ENCODE data around the gene MS4A6E. TPM values are rescaled to one million over a fixed set of nuclear protein-coding genes. Genes with fewer than 3 reads are reported as not detected.

MS4A6E gene
- total RNA-seq, 1 experiment from 2014 or later, result not detected

GRCh38 chr11:60339356-60339755 is 12.3 kb downstream of the MS4A6E start:
- Histone ChIP-seq H3K4me3 (replicated peaks in 1 of 2; ENCODE audit: low read depth in 1 of 2, low read length in 2 of 2) (no peak overlapping the region), H3K9ac (ENCODE audit: low read length) (no peak overlapping the region), H4K20me1 (ENCODE audit: insufficient read depth) (no peaks in the 10 kb centered on the region), H3K9me2 (ENCODE audit: insufficient read depth) (no peaks in the 10 kb centered on the region), H3K79me2 (ENCODE audit: insufficient read depth, low read length) (no peaks in the 10 kb centered on the region), H3K4me2 (ENCODE audit: low read length) (no peak overlapping the region), H2AFZ (ENCODE audit: low read depth, low read length, poor library complexity, severe bottlenecking) (no peak overlapping the region), H3K36me3 (ENCODE audit: control insufficient read depth in 1 of 2, insufficient read depth in 2 of 2, low read length in 2 of 2) (no peaks in the 10 kb centered on the region), H3K4me1 (ENCODE audit: control insufficient read depth in 1 of 2, insufficient read depth in 2 of 2, low read length in 2 of 2) (no peaks in the 10 kb centered on the region), H3K9me3 (ENCODE audit: control insufficient read depth in 1 of 2, insufficient read depth in 1 of 2, low read depth in 1 of 2, low read length in 2 of 2) (no peaks in the 10 kb centered on the region), H3K27ac (ENCODE audit: low read depth, low read length) (no peak overlapping the region), H3K27me3 (ENCODE audit: insufficient read depth, low read length) (no peaks in the 10 kb centered on the region)
- CTCF ChIA-PET, result interaction anchor here (1.1 kb wide), 1 partner anchor 24 kb away, joined by 3 read pairs; no protein-coding TSS in a partner anchor
- no peak for DNase-seq (ENCODE audit: low read depth, low spot score)
- BruUV-seq (replicated peaks), result no TSS peak
- intact Hi-C loops (cut with micrococcal nuclease), result no loop called here
- RAD21 ChIA-PET (ENCODE audit: low non-redundant PET in 1 of 2, low total read pairs in 2 of 2, uncharacterized antibody in 2 of 2, unreplicated experiment in 2 of 2), result no interaction called here
- no peak for TF ChIP-seq POLR2A (IDR thresholded peaks at IDR 0.05; ENCODE audit: borderline replicate concordance, extremely low read depth, insufficient read depth, insufficient read length)
- TF ChIP-seq EZH2 (IDR thresholded peaks at IDR 0.05), result no peak
- no peak for TF ChIP-seq ELF1 (IDR thresholded peaks at IDR 0.05; ENCODE audit: borderline replicate concordance, low read depth)
- no peak for TF ChIP-seq ZFX (IDR thresholded peaks at IDR 0.05)
- POLR2A ChIA-PET, result no interaction called here
- ATAC-seq, result no peak

GRCh38 chr11:60343094-60343704 is 16.1 kb downstream of the MS4A6E start:
- CTCF ChIA-PET, result interaction anchor here (0.8 to 1.3 kb wide), 4 partner anchors 9 to 276 kb away, joined by 4 to 9 read pairs (median 5); no protein-coding TSS in a partner anchor
- no peaks in the 10 kb centered on the region for H3K36me3 ChIP-seq (ENCODE audit: control insufficient read depth in 1 of 2, insufficient read depth in 2 of 2, low read length in 2 of 2)

More at GRCh38 chr11:60343094-60343704, 16.1 kb downstream of the MS4A6E start:
- ChIA-PET RAD21 (ENCODE audit: low non-redundant PET in 1 of 2, low total read pairs in 2 of 2, uncharacterized antibody in 2 of 2, unreplicated experiment in 2 of 2) (no interaction called here), POLR2A (no interaction called here)
- Histone ChIP-seq H4K20me1 (ENCODE audit: insufficient read depth) (no peaks in the 10 kb centered on the region), H3K4me3 (replicated peaks in 1 of 2; ENCODE audit: low read depth in 1 of 2, low read length in 2 of 2) (no peak overlapping the region), H3K9me3 (ENCODE audit: control insufficient read depth in 1 of 2, insufficient read depth in 1 of 2, low read depth in 1 of 2, low read length in 2 of 2) (no peaks in the 10 kb centered on the region), H3K4me1 (ENCODE audit: control insufficient read depth in 1 of 2, insufficient read depth in 2 of 2, low read length in 2 of 2) (no peaks in the 10 kb centered on the region), H3K79me2 (ENCODE audit: insufficient read depth, low read length) (no peaks in the 10 kb centered on the region), H3K9ac (ENCODE audit: low read length) (no peak overlapping the region), H3K9me2 (ENCODE audit: insufficient read depth) (no peaks in the 10 kb centered on the region), H3K4me2 (ENCODE audit: low read length) (no peak overlapping the region), H3K27ac (ENCODE audit: low read depth, low read length) (no peak overlapping the region), H2AFZ (ENCODE audit: low read depth, low read length, poor library complexity, severe bottlenecking) (no peak overlapping the region), H3K27me3 (ENCODE audit: insufficient read depth, low read length) (no peaks in the 10 kb centered on the region)
- TF ChIP-seq EZH2 (IDR thresholded peaks at IDR 0.05), result no peak
- peak; percentile 41 to 71 (median 54); a peak in 5 of 6 replicates for TF ChIP-seq CTCF (IDR thresholded peaks at IDR 0.05 in 2 of 3, conservative IDR thresholded peaks at IDR 0.05 in 1 of 3; ENCODE audit: borderline replicate concordance in 1 of 3, insufficient read depth in 1 of 3, low read depth in 2 of 3, low read length in 2 of 3)
- ATAC-seq, result peak; percentile 63
- peak; percentile 27 for DNase-seq (ENCODE audit: low read depth, low spot score)
- intact Hi-C loops (cut with micrococcal nuclease), result loop anchor here (5.0 kb wide), 1 partner anchor 274 kb away; no protein-coding TSS in a partner anchor
- BruUV-seq (replicated peaks), result no TSS peak

All from HCT116 (cell line).